ENCODE results near the gene ZNF597. TPM values are rescaled to one million over a fixed set of nuclear protein-coding genes. Genes with fewer than 3 reads are reported as not detected.

ZNF597 gene
- total RNA-seq, 1 donor from 2014 or later, result 2.0 TPM

DNA sequence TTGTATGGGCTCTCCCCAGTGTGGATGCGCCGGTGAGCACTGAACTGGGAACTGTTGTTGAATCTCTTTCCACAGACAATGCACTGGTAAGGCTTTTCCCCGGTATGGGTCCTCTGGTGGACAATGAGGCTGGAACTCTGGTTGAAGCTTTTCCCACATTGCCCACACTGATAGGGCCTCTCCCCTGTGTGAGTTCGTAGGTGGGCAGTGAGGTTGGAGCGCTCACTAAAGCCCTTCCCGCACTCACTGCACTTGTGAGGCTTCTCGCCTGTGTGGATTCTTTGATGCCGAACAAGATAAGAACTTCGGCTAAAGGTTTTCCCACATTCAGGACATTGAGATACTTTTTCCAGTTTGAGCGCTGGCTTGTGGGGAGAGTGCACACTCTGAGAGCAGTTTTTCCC, 60.3 kb downstream of the ZNF597 start:
- no peak for ATAC-seq
- intact Hi-C loops (cut with micrococcal nuclease), result no loop called here

More for the DNA sequence above, 60.3 kb downstream of the ZNF597 start:
- DNase-seq, result no peak

Small RNA genes within 50 kb of the gene (microRNA-seq; reads per million reads assigned to microRNA genes)
- gene MIR6126 (ENCODE audit: borderline number of aligned reads), result not detected

Other genes starting within 250 kb of the ZNF597 start
- 5.7 TPM for gene ZNF200, start 208.3 kb downstream of the ZNF597 start, total RNA-seq
- gene MEFV, start 186.9 kb downstream of the ZNF597 start, total RNA-seq, result 0.62 TPM
- 7.8 TPM for gene ZNF263, start 160.0 kb downstream of the ZNF597 start, total RNA-seq
- gene TIGD7, start 138.1 kb downstream of the ZNF597 start, total RNA-seq, result 7.6 TPM
- gene ZNF75A, start 138.0 kb downstream of the ZNF597 start, total RNA-seq, result 21.1 TPM
- gene OR2C1, start 87.6 kb downstream of the ZNF597 start, total RNA-seq, result not detected
- 5.5 TPM for gene ZSCAN32, start 42.5 kb downstream of the ZNF597 start, total RNA-seq
- 9.9 TPM for gene ZNF174, start 42.3 kb downstream of the ZNF597 start, total RNA-seq
- gene NAA60, start 176 bp upstream of the ZNF597 start, total RNA-seq, result 48.6 TPM
- not detected for gene C16orf90, start 52.0 kb upstream of the ZNF597 start, total RNA-seq
- gene CLUAP1, start 57.5 kb upstream of the ZNF597 start, total RNA-seq, result 13.1 TPM
- 1.1 TPM for gene NLRC3, start 133.9 kb upstream of the ZNF597 start, total RNA-seq
- 3.2 TPM for gene SLX4, start 168.1 kb upstream of the ZNF597 start, total RNA-seq
- gene DNASE1, start 211.2 kb upstream of the ZNF597 start, total RNA-seq, result 9.2 TPM

Data from left ventricle myocardium superior (tissue), 1 donor.